Measurements from ENCODE around the gene ABRAXAS1.

Gene ABRAXAS1

GRCh38 chr4:83455281-83456183 is 29.4 kb downstream of the ABRAXAS1 start, which contains the start of the genes HELQ and MRPS18C (continued):
- TF ChIP-seq AEBP2 (tag by site-specific recombination; IDR thresholded peaks at IDR 0.05; ENCODE audit: borderline replicate concordance) (no peak), ZNF133 (tag by site-specific recombination; IDR thresholded peaks at IDR 0.05) (no peak), ZNF555 (tag by site-specific recombination; conservative IDR thresholded peaks at IDR 0.05) (no peak), MEIS1 (CRISPR knock-in tag; IDR thresholded peaks at IDR 0.05; ENCODE audit: borderline replicate concordance) (no peak)

GRCh38 chr4:83454686-83455085 is 30.2 kb downstream of the ABRAXAS1 start:
- Histone ChIP-seq H3K4me3 (ENCODE audit: low read depth, low read length) (peak overlapping the region; percentile 84), H3K9me3 (ENCODE audit: control insufficient read depth, insufficient read depth, low read depth, low read length) (no peaks in the 10 kb centered on the region), H3K36me3 (ENCODE audit: control insufficient read depth in 2 of 2, insufficient read depth in 1 of 2, low read length in 2 of 2) (peaks cover 0 to 45% of the 10 kb centered on the region in 2 experiments; a peak in 2 of 3 replicates), H3K27ac (ENCODE audit: extremely low read depth, low read depth, low read length) (peak overlapping the region; percentile 89; the same call in 1 of the 2 replicates), H3K4me1 (ENCODE audit: control insufficient read depth, insufficient read depth, low read length) (no peaks in the 10 kb centered on the region)
- CTCF ChIA-PET: interaction anchor here (0.6 kb wide), 1 partner anchor 774 kb away, joined by 5 read pairs; no protein-coding TSS in a partner anchor
- POLR2A ChIA-PET: interaction anchor here (1.3 to 1.6 kb wide), 2 partner anchors 170 to 443 kb away, joined by 6 to 10 read pairs; partner anchors contain the start of gene COQ2
- TF ChIP-seq ZEB2 (tag by site-specific recombination; IDR thresholded peaks at IDR 0.05) (no peak), KLF8 (tag by site-specific recombination; IDR thresholded peaks at IDR 0.05) (no peak), ZNF561 (tag by site-specific recombination; IDR thresholded peaks at IDR 0.05; ENCODE audit: borderline replicate concordance) (no peak), ZNF785 (tag by site-specific recombination; IDR thresholded peaks at IDR 0.05) (no peak), ZFP69B (tag by site-specific recombination; IDR thresholded peaks at IDR 0.05) (no peak), ZSCAN23 (tag by site-specific recombination; IDR thresholded peaks at IDR 0.05) (no peak), KLF16 (tag by site-specific recombination; IDR thresholded peaks at IDR 0.05) (no peak), YY1 (tag by site-specific recombination; IDR thresholded peaks at IDR 0.05) (no peak), ZNF677 (tag by site-specific recombination; IDR thresholded peaks at IDR 0.05) (no peak), ZBTB11 (tag by site-specific recombination; conservative IDR thresholded peaks at IDR 0.05; ENCODE audit: low read depth) (no peak), RBAK (tag by site-specific recombination; IDR thresholded peaks at IDR 0.05) (no peak), ZBTB17 (tag by site-specific recombination; IDR thresholded peaks at IDR 0.05) (no peak), TCF7L2 (IDR thresholded peaks at IDR 0.05; ENCODE audit: borderline replicate concordance, low read depth, low read length) (no peak), ZNF280C (tag by site-specific recombination; IDR thresholded peaks at IDR 0.05) (no peak)
